GM19035 (cell line): ENCODE data around the gene PTPRN2.

Experiments used
- ATAC-seq: cut with Tn5 transposase; IDR thresholded peaks from one replicate; pipeline ENCODE4 v1.9.1; 2021; ENCODE audit not compliant: unreplicated experiment

PTPRN2 gene

GRCh38 chr7:157721468-157722136, 866.0 kb downstream of the PTPRN2 start:
- ATAC-seq: no peak

GRCh38 chr7:157719705-157720655, 867.6 kb downstream of the PTPRN2 start:
- ATAC-seq: no peak

GRCh38 chr7:157719008-157719682, 868.5 kb downstream of the PTPRN2 start:
- no peak for ATAC-seq

- ATAC-seq: no peak
These were observed 869.2 kb downstream of the PTPRN2 start for GRCh38 chr7:157718303-157719007.

- no peak for ATAC-seq
These were observed 870.1 kb downstream of the PTPRN2 start for GRCh38 chr7:157717211-157718174.

GRCh38 chr7:157715938-157716280, 871.7 kb downstream of the PTPRN2 start:
- ATAC-seq: no peak

GRCh38 chr7:157715071-157715937, 872.3 kb downstream of the PTPRN2 start:
- no peak for ATAC-seq

- ATAC-seq: no peak
These were observed 873.2 kb downstream of the PTPRN2 start for GRCh38 chr7:157714166-157715070.

- ATAC-seq: no peak
These were observed 874.0 kb downstream of the PTPRN2 start for GRCh38 chr7:157713591-157713990.

- ATAC-seq: no peak
These were observed 874.9 kb downstream of the PTPRN2 start for GRCh38 chr7:157712666-157713235.

GRCh38 chr7:157711353-157711888, 876.2 kb downstream of the PTPRN2 start:
- ATAC-seq: no peak

GRCh38 chr7:157710396-157710795, 877.2 kb downstream of the PTPRN2 start:
- ATAC-seq: no peak

GRCh38 chr7:157709531-157710251, 877.9 kb downstream of the PTPRN2 start:
- ATAC-seq: no peak

- no peak for ATAC-seq
These were observed 878.7 kb downstream of the PTPRN2 start for GRCh38 chr7:157708919-157709295.

GRCh38 chr7:157707983-157708918, 879.4 kb downstream of the PTPRN2 start:
- ATAC-seq: no peak

GRCh38 chr7:157704365-157704764, 883.3 kb downstream of the PTPRN2 start:
- ATAC-seq: no peak
